Retinal pigment epithelial cell (primary cell): ENCODE measurements around the gene CLK2.
"Not testable (repeated sequence)": the region's sequence is repeated elsewhere in the genome, so short reads cannot be mapped to it uniquely, and the experiment has no call there.

ENCODE experiments used
- DNase-seq: peaks from one replicate; pipeline ENCODE4 v3.0.0-alpha.2; 2010; ENCODE audit warnings: low read depth
- H3K4me3 ChIP-seq: 2 replicates; pipeline ENCODE4 v1.5.1; 2011; ENCODE audit warnings: mild to moderate bottlenecking, low read length, control low read depth, moderate library complexity
- TF ChIP-seq, protein P1 (sequence below): conservative IDR thresholded peaks from 2 replicates; pipeline ENCODE4 v1.5.1; 2011; ENCODE audit warnings: low read depth, low read length, control low read depth, inconsistent platforms

CLK2 gene

GRCh38 chr1:155218854-155219591, 54.3 kb downstream of the CLK2 start:
- no peak overlapping the region for H3K4me3 ChIP-seq
- TF ChIP-seq, protein P1, sequence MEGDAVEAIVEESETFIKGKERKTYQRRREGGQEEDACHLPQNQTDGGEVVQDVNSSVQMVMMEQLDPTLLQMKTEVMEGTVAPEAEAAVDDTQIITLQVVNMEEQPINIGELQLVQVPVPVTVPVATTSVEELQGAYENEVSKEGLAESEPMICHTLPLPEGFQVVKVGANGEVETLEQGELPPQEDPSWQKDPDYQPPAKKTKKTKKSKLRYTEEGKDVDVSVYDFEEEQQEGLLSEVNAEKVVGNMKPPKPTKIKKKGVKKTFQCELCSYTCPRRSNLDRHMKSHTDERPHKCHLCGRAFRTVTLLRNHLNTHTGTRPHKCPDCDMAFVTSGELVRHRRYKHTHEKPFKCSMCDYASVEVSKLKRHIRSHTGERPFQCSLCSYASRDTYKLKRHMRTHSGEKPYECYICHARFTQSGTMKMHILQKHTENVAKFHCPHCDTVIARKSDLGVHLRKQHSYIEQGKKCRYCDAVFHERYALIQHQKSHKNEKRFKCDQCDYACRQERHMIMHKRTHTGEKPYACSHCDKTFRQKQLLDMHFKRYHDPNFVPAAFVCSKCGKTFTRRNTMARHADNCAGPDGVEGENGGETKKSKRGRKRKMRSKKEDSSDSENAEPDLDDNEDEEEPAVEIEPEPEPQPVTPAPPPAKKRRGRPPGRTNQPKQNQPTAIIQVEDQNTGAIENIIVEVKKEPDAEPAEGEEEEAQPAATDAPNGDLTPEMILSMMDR, result no peak
- no peak for DNase-seq

DNA sequence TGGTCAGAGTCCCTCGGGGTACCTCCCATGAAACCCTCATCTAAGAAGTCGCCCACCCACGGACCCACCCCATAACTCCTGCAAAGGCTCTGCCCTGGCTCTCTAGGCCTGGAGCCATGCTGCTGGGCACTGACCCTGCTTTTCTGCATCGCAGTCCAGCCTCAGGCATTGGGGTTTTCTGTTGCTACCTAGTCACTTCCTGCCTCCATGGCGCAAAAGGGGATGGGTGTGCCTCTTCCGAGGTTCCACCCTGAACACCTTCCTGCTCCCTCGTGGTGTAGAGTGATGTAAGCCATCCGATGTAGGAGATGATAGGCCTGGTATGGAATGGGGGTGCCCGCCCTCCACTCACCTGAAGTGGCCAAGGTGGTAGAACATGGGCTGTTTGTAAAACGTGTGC, 58.6 kb downstream of the CLK2 start:
- DNase-seq, H3K4me3 ChIP-seq: not testable (repeated sequence)
